SW480 (cell line): ENCODE results near the gene SLC26A4.

Source experiments
- DNase-seq: peaks from one replicate; pipeline ENCODE4 v3.0.0-alpha.2; 2016; ENCODE audit warnings: low spot score

The SLC26A4 gene

DNA sequence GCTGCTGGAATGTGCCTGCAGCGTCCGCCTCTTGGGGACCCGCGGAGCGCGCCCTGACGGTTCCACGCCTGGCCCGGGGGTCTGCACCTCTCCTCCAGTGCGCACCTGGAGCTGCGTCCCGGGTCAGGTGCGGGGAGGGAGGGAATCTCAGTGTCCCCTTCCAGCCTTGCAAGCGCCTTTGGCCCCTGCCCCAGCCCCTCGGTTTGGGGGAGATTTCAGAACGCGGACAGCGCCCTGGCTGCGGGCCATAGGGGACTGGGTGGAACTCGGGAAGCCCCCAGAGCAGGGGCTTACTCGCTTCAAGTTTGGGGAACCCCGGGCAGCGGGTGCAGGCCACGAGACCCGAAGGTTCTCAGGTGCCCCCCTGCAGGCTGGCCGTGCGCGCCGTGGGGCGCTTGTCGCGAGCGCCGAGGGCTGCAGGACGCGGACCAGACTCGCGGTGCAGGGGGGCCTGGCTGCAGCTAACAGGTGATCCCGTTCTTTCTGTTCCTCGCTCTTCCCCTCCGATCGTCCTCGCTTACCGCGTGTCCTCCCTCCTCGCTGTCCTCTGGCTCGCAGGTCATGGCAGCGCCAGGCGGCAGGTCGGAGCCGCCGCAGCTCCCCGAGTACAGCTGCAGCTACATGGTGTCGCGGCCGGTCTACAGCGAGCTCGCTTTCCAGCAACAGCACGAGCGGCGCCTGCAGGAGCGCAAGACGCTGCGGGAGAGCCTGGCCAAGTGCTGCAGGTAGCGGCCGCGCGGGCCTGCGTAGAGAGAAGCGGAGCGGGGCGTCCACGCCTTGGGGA is 645 bp downstream of the SLC26A4 start:
- peak; percentile 92 for DNase-seq

DNA sequence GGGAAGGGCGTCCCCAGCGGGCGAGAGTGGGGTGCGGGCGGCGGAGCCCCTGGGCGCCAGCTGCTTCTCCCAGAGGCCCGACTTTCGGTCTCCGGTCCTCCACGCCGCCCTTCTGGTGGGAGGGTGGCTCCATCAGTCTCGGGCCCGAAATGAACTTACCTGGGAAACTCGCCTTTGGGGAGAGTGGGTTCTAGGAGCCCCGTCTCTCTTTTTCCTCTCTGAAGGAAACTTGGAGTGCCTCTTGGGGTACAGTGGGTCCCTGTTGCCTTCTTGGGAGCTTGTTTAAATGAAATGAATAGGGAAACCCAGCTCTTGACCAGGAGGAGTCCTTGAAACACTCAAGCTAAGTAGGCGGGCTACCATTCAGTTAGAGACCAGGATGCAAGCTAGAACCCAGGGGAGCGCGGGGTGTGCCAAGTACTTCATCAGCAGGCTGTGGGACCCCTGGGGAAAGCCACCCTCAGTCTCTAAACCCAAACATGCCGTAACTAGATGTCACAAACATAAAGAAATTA is 1.3 kb downstream of the SLC26A4 start:
- DNase-seq = no peak

DNA sequence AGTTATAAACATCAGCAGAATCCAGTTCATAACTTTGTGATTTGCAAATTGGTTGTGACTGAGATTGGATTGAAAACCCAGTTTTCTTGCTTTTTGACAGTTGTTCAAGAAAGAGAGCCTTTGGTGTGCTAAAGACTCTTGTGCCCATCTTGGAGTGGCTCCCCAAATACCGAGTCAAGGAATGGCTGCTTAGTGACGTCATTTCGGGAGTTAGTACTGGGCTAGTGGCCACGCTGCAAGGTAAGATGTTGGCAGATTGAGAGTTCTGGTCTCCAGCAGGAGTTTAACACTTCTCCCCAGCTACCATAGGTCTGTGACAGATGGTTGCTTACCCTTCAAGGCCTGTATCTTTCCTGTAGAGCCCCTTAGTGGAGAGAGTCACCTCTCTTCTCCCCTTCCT is 2.6 kb downstream of the SLC26A4 start:
- DNase-seq = no peak

DNA sequence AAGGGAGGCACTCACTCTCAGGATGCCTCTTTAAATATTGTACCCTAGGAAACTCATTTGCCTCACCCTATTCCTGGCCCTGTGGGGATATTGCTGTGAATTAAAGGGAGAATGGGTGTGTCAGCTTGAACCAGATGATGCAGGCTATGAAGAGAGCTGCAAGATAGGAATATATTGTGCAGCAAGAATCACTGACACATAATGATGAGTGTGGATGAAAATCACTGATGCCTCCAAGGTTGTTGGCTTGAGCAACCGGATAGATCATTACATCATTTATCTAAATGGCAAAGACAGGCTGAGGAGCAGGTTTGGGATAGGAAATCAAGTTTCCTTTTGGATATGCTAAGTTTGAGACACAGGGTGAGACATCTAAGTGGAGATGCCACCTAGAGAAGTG is 6.2 kb downstream of the SLC26A4 start:
- DNase-seq = no peak

GRCh38 chr7:107667341-107667740 is 6.7 kb downstream of the SLC26A4 start:
- no peak for DNase-seq

GRCh38 chr7:107668296-107668695 is 7.7 kb downstream of the SLC26A4 start:
- no peak for DNase-seq

GRCh38 chr7:107672183-107672582 is 11.6 kb downstream of the SLC26A4 start:
- DNase-seq = no peak

DNA sequence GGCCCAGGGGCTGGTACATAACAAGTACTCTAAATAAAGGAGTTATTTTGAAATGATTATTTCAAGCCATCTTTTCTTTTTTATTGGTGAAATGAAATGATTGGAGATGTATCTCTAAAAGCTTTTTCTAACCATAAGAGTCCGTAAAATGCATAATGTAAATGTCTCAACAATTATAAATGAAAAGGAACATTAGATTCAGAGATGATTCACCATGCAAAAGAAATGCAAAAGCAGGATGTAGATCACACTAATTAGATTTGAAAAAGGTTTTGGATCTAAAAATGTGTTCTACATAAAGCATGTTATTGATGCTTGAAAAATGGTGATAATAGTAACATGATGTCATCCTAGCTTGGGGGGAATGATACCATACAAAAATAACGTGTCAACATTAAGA is 15.6 kb downstream of the SLC26A4 start:
- no peak for DNase-seq

DNA sequence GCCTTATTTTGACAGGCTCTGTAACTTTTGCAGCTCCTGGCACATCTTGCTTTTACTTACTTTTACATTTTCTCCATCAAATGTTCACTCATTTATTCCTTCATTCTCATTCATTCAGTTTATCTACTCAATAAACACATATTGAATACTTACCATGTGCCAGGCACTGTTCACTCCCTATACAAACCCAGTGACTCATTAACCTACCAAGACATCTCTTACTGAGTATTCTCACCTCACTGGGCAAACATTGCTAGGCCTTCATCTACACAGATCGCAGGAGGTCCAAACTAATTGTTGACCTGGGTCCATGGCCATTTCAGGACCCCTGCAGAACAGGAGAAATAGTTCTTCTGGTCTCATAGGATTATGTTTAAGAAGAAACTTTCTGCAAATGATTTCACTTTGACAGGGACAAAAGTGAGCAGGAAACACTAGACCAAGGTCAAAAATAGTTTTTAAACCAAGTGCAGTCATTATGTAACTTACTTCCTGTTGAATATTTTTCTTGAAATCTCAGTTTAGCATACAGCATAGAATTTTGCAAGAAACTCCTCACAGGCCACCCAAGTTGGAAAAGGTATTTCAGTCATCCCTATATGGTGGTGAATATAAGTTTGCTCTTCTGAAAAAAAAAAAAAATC is 17.6 kb downstream of the SLC26A4 start:
- no peak for DNase-seq

DNA sequence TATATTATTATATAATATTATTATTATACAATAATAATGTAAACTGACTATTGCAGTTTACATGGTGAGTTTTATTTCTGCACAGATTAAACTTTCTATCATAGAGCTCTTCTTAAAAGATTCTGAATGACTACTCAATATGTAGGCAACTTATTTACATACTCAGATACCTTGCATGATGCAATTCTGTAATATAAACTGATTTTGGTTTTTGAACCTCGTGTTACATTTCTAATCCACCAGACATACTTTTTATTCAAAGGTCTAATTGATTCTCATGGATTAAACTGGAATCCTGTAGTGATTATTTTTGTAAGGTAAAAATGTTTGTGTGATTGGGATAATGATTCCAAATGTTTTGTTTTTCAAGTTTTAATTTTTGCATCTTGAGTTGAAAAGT is 19.9 kb downstream of the SLC26A4 start:
- no peak for DNase-seq

GRCh38 chr7:107682886-107683285 is 22.3 kb downstream of the SLC26A4 start:
- DNase-seq = no peak

DNA sequence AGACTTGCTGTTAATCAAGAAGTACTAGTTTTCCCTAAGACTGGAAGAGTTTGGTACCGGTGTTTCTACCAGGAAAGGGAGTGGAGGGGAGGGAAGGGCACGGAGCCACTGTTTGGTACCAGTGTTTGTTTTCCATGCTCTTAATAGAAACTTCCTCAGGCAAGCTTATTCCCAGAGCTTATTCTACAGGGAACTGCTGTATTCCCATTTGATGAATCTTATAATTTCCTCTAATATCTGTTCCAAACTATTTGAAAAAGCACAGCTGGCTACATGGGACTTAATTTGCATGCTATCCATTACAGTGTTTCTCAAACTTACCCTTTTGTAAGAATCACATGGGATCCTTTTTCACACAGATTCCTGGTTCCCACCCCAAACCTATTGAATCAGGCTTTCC is 23.7 kb downstream of the SLC26A4 start:
- DNase-seq = no peak

DNA sequence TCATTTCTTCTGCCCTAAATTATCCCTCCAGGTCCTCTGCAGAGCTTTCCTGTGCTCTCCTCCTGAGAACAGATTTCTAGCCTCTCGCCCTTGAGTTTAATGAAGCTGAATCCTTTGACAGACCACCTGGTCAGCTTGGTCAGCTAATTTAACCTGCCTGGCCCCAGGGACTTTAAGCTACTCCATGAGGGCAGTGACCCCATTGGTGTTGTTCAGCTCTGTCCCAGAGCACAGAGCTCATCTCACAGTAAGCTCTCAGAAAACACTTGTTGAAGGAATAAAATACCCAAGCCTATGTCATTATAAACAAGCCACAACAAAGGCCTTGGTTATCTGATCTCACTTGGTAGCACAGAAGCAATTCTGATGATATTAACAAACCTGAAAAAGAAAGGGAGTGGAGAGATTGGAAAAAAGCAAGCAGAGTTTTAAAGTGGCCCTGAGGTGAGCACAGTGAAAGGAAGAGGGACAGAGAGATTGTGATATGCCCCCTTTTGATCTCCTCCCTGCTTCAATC is 24.4 kb downstream of the SLC26A4 start:
- peak; percentile 58 for DNase-seq

DNA sequence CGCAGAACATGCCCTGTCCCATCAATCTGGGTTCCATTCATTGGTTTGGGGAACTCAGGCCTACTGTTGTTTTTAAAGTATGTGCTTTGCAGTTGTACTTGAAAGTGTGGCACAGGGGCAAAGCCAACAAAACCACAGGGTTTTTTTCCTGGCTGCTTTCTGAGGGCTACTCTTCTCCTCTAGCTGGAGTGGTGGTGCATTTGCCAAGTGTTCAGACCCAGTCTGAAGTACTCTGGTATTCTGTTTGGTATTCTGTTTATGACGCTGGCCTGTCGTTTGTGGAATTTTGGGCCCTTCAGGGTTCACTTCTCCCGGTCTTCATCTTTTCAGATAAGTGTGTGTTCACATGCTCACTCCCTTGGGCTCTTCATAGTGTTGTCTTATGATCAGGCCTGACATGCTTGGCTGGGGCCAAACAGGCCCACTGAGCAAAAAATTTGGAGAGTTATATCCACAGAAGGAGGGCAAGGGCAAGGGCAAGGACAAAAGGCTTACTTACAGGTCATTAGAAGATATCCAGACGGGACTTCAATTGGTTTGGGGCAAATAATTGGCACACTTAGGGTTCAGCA is 26.3 kb downstream of the SLC26A4 start:
- DNase-seq = no peak

DNA sequence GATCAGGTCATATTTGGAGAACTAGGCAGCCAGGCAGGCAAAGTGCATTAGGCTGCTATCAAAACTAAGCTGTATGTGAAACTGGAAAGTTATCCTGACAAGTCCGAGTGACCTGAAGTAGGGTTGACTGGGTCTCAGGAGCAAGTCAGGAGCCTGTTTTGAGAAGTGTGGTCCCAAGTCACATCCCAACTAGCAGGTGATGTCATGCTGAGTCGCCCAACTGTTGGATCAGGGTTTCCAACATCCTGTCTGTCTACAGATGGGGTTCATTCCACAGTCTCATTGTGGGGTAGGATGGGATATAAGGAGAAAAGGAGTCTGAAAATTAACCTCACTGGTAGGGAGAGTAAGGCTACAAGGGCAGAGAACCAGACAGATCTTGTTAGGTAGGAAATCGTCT is 27.0 kb downstream of the SLC26A4 start:
- peak; percentile 69 for DNase-seq

- no peak for DNase-seq
Observed at GRCh38 chr7:107689553-107689952, 28.9 kb downstream of the SLC26A4 start.

DNA sequence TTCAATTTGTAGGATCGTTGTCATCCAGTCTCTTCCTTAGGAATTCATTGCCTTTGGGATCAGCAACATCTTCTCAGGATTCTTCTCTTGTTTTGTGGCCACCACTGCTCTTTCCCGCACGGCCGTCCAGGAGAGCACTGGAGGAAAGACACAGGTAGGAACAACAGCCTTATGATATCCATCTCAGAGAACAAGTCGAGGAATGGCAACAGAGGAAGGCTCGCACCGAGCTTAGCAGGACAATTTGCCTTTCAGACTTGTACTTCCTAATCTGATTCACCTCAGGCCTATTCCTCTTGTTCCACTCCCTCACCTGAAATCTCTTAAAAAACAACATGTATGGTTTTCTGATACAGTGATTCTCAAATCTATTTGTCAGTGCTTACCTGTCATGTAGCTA is 29.5 kb downstream of the SLC26A4 start:
- DNase-seq = no peak

DNA sequence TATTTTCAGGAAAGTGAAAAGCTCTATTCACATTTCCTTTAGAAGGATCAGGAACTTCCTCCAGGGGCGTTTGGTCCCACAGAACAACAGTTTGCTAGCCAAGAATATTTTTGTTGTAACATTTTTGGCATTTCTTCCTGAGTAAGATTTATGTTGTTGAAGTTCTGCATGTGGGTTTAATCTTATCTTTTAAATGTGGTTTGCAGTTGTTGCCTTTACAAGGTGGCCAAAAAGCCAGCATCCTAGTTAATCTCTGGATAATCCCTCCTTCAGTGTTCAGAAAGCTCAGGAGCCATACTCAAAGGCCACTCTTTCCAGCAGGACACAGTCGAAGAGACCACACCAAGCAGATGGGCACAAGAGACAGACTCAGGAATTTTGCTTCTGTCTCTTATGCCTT is 30.0 kb downstream of the SLC26A4 start:
- DNase-seq = no peak

GRCh38 chr7:107691716-107692115 is 31.1 kb downstream of the SLC26A4 start:
- no peak for DNase-seq

DNA sequence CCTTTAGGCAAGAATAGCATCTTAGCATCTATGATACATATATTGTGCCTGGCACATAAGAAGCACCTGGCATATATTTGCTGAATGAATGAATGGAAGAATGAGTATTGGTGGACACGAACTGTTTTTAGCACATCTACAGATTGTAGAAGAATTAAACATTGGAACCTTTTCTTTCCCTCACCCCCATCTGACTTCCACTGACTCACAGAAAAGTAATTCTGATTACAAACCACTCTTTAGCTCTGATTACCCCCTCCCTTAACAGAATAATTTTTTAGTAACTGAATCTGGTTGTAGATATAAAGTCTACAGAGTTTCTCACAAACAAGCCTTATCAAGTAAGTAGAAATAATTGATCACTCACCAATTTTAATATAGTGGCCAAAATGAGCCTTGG is 31.9 kb downstream of the SLC26A4 start:
- no peak for DNase-seq

DNA sequence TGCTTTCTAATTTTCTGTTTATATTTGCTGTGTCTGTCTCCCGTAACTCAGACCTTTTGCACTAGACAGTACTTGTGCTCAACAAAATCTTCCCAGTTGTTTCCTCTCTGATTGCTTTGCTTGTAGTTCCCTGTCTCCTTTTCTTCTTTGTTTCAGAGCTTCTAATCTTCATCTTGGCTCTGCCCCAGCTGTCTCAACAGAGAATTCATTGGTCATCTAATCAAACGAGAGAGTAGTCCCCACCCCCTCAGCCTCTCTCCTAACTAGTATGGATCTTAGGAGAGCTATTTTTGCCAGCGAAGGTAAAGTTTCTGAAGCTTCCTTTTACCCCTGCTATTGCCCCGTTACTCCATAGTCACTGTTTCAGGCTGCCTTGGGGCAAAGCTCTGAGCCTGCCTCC is 32.8 kb downstream of the SLC26A4 start:
- no peak for DNase-seq

- no peak for DNase-seq
Observed at GRCh38 chr7:107694386-107694785, 33.8 kb downstream of the SLC26A4 start.

- DNase-seq = no peak
Observed at GRCh38 chr7:107696330-107696946, 35.8 kb downstream of the SLC26A4 start.
